Body of pancreas (tissue), 4 donors: ENCODE data around the gene KCTD15. TPM values are rescaled to one million over a fixed set of nuclear protein-coding genes. Genes with fewer than 3 reads are reported as not detected.

Experiments
- ATAC-seq: fragments of 150-250 bp; one replicate; pipeline ENCODE4 v1.9.1; 2016
- DNase-seq, 4 donors: peaks; one replicate each; pipeline ENCODE4 v3.0.0-alpha.2; 2019
- H3K27ac ChIP-seq, 4 donors: fragments of 200-600 bp; sonication (generic); 1 replicate in 3 of 4; 2 replicates in 1 of 4; pipeline versions ENCODE4 v1.5.1 to v1.6.1; 2016 to 2019; ENCODE audit warnings: mild to moderate bottlenecking in 1 of 4, mixed read lengths in 1 of 4, moderate library complexity in 1 of 4
- H3K27me3 ChIP-seq, 2 donors: fragments of 200-600 bp; sonication (generic); one replicate each; pipeline ENCODE4 v1.6.0; 2016; ENCODE audit warnings: mild to moderate bottlenecking in 1 of 2
- H3K36me3 ChIP-seq, 2 donors: fragments of 200-600 bp; sonication (generic); replicated peaks in 1 of 2; 2 replicates each; pipeline ENCODE4 v1.5.1; 2016; ENCODE audit warnings: low read depth in 2 of 2; ENCODE audit not compliant: insufficient read depth in 1 of 2
- H3K4me1 ChIP-seq: fragments of 200-600 bp; sonication (generic); one replicate; pipeline ENCODE4 v1.6.0; 2016
- H3K4me3 ChIP-seq, 2 donors: fragments of 200-600 bp; sonication (generic); 1 replicate in 1 of 2; 2 replicates in 1 of 2; pipeline ENCODE4 v1.5.1; 2016 to 2019
- H3K9me3 ChIP-seq, 3 donors: fragments of 200-600 bp; sonication (generic); 1 replicate in 2 of 3; 2 replicates in 1 of 3; pipeline ENCODE4 v1.5.1; 2016
- CTCF ChIP-seq, 7 experiments: fragments of 450-650 bp in 4 of 7; fragments of 200-600 bp in 3 of 7; sonication (generic) in 3 of 7; IDR thresholded peaks; one replicate each; pipeline ENCODE4 v1.5.1; 2016 to 2019; ENCODE audit warnings: antibody characterized with exemption in 7 of 7
- POLR2A ChIP-seq, 3 donors: fragments of 450-650 bp; IDR thresholded peaks; one replicate each; pipeline ENCODE4 v1.6.1; 2016; ENCODE audit warnings: antibody characterized with exemption in 3 of 3, mild to moderate bottlenecking in 2 of 3
- WGBS, 2 donors: methylation state at CpG; one replicate each; pipeline ENCODE4 v1.1.5; 2017; 5-methylcytosine and 5-hydroxymethylcytosine counted together
- intact Hi-C: fragments of 100-400 bp; cut with DNase I; formaldehyde crosslinking; loops from one replicate; pipeline ENCODE4 v1.15.1; 2023
- total RNA-seq, 2 donors: library from RNA; depleted of rRNA; stranded (reverse); fragments of >200 nt; gene quantifications; one replicate each; pipeline ENCODE4 v1.1.0, GENCODE V29; 2016

The KCTD15 gene
- total RNA-seq, 2 donors from 2014 or later, result 31.6 to 52.1 TPM

- Histone ChIP-seq H3K9me3 (no peaks in the 10 kb centered on the region), H3K4me1 (no peaks in the 10 kb centered on the region), H3K36me3 (peaks cover 0 to 4% of the 10 kb centered on the region in 2 donors), H3K27me3 (no peaks in the 10 kb centered on the region), H3K4me3 (no peak overlapping the region), H3K27ac (no peak overlapping the region)
- DNase-seq, result no peak
- no peak for ATAC-seq
- 80 to 87% methylated on average over 5 to 28 of the region's 28 CpGs for WGBS, 2 donors
- TF ChIP-seq POLR2A (IDR thresholded peaks at IDR 0.05) (no peak), CTCF (IDR thresholded peaks at IDR 0.05) (no peak)
- intact Hi-C loops, result no loop called here
These were observed 16.0 kb downstream of the KCTD15 start for GRCh38 chr19:33812388-33813330.

GRCh38 chr19:33813391-33814101, 16.9 kb downstream of the KCTD15 start:
- Histone ChIP-seq H3K9me3 (no peaks in the 10 kb centered on the region), H3K4me1 (no peaks in the 10 kb centered on the region), H3K27ac (no peak overlapping the region), H3K4me3 (no peak overlapping the region), H3K27me3 (no peaks in the 10 kb centered on the region), H3K36me3 (peaks cover 0 to 4% of the 10 kb centered on the region in 2 donors)
- no peak for TF ChIP-seq POLR2A (IDR thresholded peaks at IDR 0.05)
- no peak for TF ChIP-seq CTCF (IDR thresholded peaks at IDR 0.05)
- intact Hi-C loops, result no loop called here
- no peak for DNase-seq
- ATAC-seq, result no peak
- WGBS, 2 donors, result 83 to 87% methylated on average over 6 to 14 of the region's 16 CpGs

GRCh38 chr19:33814181-33815165, 17.8 kb downstream of the KCTD15 start:
- no peak overlapping the region for H3K4me3 ChIP-seq
- no peak overlapping the region for H3K27ac ChIP-seq
- intact Hi-C loops, result no loop called here
- ATAC-seq (no peak), DNase-seq (no peak)
- no peaks in the 10 kb centered on the region for H3K27me3 ChIP-seq
- H3K9me3 ChIP-seq, result no peaks in the 10 kb centered on the region
- WGBS, 2 donors, result 75 to 80% methylated on average over 21 of the region's 21 CpGs
- peaks cover under 1% of the 10 kb centered on the region for H3K4me1 ChIP-seq
- H3K36me3 ChIP-seq, result peaks cover 0 to 4% of the 10 kb centered on the region in 2 donors
- no peak for TF ChIP-seq POLR2A (IDR thresholded peaks at IDR 0.05)

GRCh38 chr19:33815380-33816340, 19.0 kb downstream of the KCTD15 start:
- 75 to 87% methylated on average over 13 to 15 of the region's 15 CpGs for WGBS, 2 donors
- Histone ChIP-seq H3K9me3 (no peaks in the 10 kb centered on the region), H3K27ac (no peak overlapping the region), H3K36me3 (peaks cover 0 to 4% of the 10 kb centered on the region in 2 donors), H3K4me1 (peaks cover 12% of the 10 kb centered on the region), H3K4me3 (no peak overlapping the region), H3K27me3 (no peaks in the 10 kb centered on the region)
- TF ChIP-seq CTCF (IDR thresholded peaks at IDR 0.05) (no peak), POLR2A (IDR thresholded peaks at IDR 0.05) (no peak)
- intact Hi-C loops, result no loop called here
- ATAC-seq (no peak), DNase-seq (no peak)
